ENCODE data around the gene SF3B5.
A peak's percentile ranks its signal among the peaks of the same experiment; 100 is the strongest.

Gene SF3B5

DNA sequence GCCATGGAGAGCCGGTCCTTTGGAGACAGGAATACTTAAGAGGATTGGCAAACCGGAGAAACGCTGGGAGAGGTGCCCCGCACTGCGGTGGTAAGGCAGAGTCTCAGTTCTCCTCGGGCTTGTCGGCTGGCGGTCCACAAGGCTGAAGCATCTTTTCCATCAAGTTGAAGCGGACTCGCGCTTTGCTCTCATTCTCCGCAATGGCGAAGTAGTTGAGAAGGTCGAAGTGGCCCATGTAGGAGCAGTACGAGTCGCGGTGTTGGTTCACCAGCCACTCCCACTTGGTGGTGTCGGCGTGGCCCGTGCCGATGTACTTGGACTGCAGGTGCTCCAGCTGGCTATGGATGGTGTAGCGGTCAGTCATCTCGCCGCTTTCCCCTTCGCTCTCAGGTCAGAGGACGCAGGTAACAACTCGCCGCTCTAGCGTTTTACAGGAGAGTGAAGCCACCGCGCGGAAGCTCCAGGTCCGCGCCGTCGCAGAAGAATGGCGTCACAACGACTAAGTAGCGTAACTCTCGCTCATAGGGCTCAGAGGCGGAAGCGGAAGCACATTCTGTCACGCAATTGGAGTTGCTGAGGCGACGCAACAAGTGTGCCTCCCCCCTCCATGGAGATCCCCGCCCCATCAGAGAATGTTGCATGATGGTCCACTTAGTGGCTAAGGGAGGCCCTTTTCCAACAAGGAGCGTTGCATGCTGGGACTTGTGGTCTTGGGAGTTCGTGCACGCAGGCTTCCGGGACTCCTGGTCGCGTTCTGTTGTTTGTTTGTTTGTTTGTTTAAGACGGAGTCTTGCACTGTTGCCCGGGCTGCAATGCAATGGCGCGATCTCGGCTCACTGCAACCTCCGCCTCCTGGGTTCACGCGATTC is at the start of gene SF3B5:
TSS of gene SF3B5 (minus strand) at position 440 of the 869 bp plus-strand sequence. CDS start at position 364, 76 bp downstream.
- peak; percentile 99 for DNase-seq (ENCODE audit: low read depth)
- TF ChIP-seq, protein P1, sequence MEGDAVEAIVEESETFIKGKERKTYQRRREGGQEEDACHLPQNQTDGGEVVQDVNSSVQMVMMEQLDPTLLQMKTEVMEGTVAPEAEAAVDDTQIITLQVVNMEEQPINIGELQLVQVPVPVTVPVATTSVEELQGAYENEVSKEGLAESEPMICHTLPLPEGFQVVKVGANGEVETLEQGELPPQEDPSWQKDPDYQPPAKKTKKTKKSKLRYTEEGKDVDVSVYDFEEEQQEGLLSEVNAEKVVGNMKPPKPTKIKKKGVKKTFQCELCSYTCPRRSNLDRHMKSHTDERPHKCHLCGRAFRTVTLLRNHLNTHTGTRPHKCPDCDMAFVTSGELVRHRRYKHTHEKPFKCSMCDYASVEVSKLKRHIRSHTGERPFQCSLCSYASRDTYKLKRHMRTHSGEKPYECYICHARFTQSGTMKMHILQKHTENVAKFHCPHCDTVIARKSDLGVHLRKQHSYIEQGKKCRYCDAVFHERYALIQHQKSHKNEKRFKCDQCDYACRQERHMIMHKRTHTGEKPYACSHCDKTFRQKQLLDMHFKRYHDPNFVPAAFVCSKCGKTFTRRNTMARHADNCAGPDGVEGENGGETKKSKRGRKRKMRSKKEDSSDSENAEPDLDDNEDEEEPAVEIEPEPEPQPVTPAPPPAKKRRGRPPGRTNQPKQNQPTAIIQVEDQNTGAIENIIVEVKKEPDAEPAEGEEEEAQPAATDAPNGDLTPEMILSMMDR (IDR thresholded peaks at IDR 0.05; ENCODE audit: control insufficient read depth, insufficient read depth, low read depth, low read length, missing control alignments) = no peak
- H3K4me3 ChIP-seq (ENCODE audit: control insufficient read depth, low read depth, low read length) = peak within 1 kb of the TSS; percentile 85

DNA sequence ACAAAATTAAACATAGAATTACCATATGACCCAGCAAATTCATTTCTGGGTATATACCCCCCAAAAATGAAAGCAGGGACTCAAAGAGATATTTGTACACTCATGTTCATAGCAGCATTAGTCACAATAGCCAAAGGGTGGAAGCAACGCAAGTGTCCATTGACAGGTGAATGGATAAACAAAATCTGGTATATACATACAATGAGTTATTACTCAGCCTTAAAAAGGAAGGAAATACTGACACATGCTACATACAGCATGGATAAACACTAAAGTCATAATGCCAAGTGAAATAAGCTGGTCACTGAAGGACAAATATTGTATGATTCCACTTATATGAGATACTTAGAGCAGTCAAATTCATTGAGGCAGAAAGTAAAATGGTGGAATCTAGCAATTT is 49.6 kb upstream of the SF3B5 start:
- DNase-seq (ENCODE audit: low read depth) = no peak
- no peak overlapping the region for H3K4me3 ChIP-seq (ENCODE audit: control insufficient read depth, low read depth, low read length)
- TF ChIP-seq, protein P1 (IDR thresholded peaks at IDR 0.05; ENCODE audit: control insufficient read depth, insufficient read depth, low read depth, low read length, missing control alignments) = no peak

GRCh38 chr6:144143878-144144277 is 48.5 kb upstream of the SF3B5 start:
- H3K4me3 ChIP-seq (ENCODE audit: control insufficient read depth, low read depth, low read length) = no peak overlapping the region
- TF ChIP-seq, protein P1 (IDR thresholded peaks at IDR 0.05; ENCODE audit: control insufficient read depth, insufficient read depth, low read depth, low read length, missing control alignments) = no peak
- no peak for DNase-seq (ENCODE audit: low read depth)

DNA sequence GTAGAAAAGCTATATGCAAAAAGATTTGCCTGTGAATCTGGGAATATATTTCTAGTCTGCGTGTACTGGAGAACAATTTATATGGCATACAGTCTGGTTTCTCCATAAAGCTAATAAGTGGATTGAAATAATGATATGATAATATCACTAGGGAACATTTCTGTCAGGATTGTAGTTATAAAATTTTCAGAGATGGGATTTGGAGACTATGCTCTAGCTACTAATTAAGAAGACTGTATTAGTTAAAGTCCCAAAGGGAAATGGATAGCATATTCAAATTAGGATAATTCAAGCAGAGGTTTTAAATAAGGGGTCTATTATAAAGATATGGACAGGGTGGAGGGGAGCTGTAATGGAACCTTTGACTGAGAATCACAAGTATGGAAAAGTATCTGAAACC is 47.7 kb upstream of the SF3B5 start:
- no peak overlapping the region for H3K4me3 ChIP-seq (ENCODE audit: control insufficient read depth, low read depth, low read length)
- TF ChIP-seq, protein P1 (IDR thresholded peaks at IDR 0.05; ENCODE audit: control insufficient read depth, insufficient read depth, low read depth, low read length, missing control alignments) = no peak
- DNase-seq (ENCODE audit: low read depth) = no peak

GRCh38 chr6:144141470-144141869 is 46.1 kb upstream of the SF3B5 start:
- H3K4me3 ChIP-seq (ENCODE audit: control insufficient read depth, low read depth, low read length) = no peak overlapping the region
- DNase-seq (ENCODE audit: low read depth) = no peak
- TF ChIP-seq, protein P1 (IDR thresholded peaks at IDR 0.05; ENCODE audit: control insufficient read depth, insufficient read depth, low read depth, low read length, missing control alignments) = no peak

- TF ChIP-seq, protein P1 (IDR thresholded peaks at IDR 0.05; ENCODE audit: control insufficient read depth, insufficient read depth, low read depth, low read length, missing control alignments) = no peak
- no peak overlapping the region for H3K4me3 ChIP-seq (ENCODE audit: control insufficient read depth, low read depth, low read length)
- no peak for DNase-seq (ENCODE audit: low read depth)
Observed at GRCh38 chr6:144140867-144141266, 45.5 kb upstream of the SF3B5 start.
